HCT116 (cell line): ENCODE measurements around the gene STX1A. TPM values are rescaled to one million over a fixed set of nuclear protein-coding genes. Genes with fewer than 3 reads are reported as not detected.

Source experiments
- ATAC-seq: fragments of 200-7000 bp; cut with Tn5 transposase; 2 replicates; pipeline ENCODE4 v1.9.1; 2020; ENCODE audit warnings: mild to moderate bottlenecking, moderate library complexity
- Bru-seq: library from RNA; stranded (reverse); fragments of 400-500 nt; gene quantifications from one replicate; lab custom pipeline; 2021; lab: Mats Ljungman, UMichigan
- BruChase-seq, 2 experiments: library from RNA; stranded (reverse); fragments of 400-500 nt; gene quantifications; one replicate each; lab custom pipeline; 2021; lab: Mats Ljungman, UMichigan
- BruUV-seq: library from RNA; stranded (reverse); fragments of 400-500 nt; replicated peaks from 2 replicates; lab custom pipeline; 2021; lab: Mats Ljungman, UMichigan
- CTCF ChIA-PET: fragments of 300-600 bp; sonication (Branson Sonifier 250); formaldehyde crosslinking; loops from one replicate; lab custom pipeline; 2021; ENCODE audit warnings: antibody characterized with exemption; lab: Charles Lee
- POLR2A ChIA-PET: fragments of 300-600, 350-600 bp; sonication (Branson Sonifier 250); formaldehyde crosslinking; loops from one replicate; lab custom pipeline; 2021; ENCODE audit warnings: antibody characterized with exemption; lab: Charles Lee
- RAD21 ChIA-PET, 2 experiments: fragments of 300-600 bp; sonication (Branson Sonifier 250); formaldehyde crosslinking; loops; one replicate each; lab custom pipeline; 2023; ENCODE audit warnings: low total read pairs in 2 of 2; ENCODE audit not compliant: uncharacterized antibody in 2 of 2, unreplicated experiment in 2 of 2, low non-redundant PET in 1 of 2; lab: Charles Lee
- DNase-seq: peaks from one replicate; pipeline ENCODE4 v3.0.0-alpha.2; 2010; ENCODE audit warnings: low read depth, low spot score
- H2AFZ ChIP-seq: fragments of 200-600 bp; shearing (Covaris generic), sonication (generic); 2 replicates; pipeline ENCODE4 v1.6.1; 2017; ENCODE audit warnings: low read depth, mixed run types, mixed read lengths, antibody characterized with exemption, low read length; ENCODE audit not compliant: poor library complexity, severe bottlenecking
- H3K27ac ChIP-seq: 2 replicates; pipeline ENCODE4 v1.5.1; 2012; ENCODE audit warnings: low read depth, low read length
- H3K27me3 ChIP-seq: fragments of 200-600 bp; sonication (generic); 2 replicates; pipeline ENCODE4 v1.6.1; 2016; ENCODE audit warnings: mixed run types, low read length, mixed read lengths; ENCODE audit not compliant: insufficient read depth
- H3K36me3 ChIP-seq, 2 experiments: fragments of 200-500 bp in 1 of 2; fragments of 200-600 bp in 1 of 2; sonication (Bioruptor generic) in 1 of 2; sonication (generic) in 1 of 2; 2 replicates each; pipeline versions ENCODE4 v1.5.1 to v1.6.1; 2014 to 2016; ENCODE audit warnings: low read length in 2 of 2, inconsistent platforms in 1 of 2, mixed read lengths in 1 of 2, mixed run types in 1 of 2; ENCODE audit not compliant: insufficient read depth in 2 of 2, control insufficient read depth in 1 of 2
- H3K4me1 ChIP-seq, 2 experiments: fragments of 200-600 bp in 1 of 2; sonication (generic) in 1 of 2; 2 replicates each; pipeline versions ENCODE4 v1.5.1 to v1.6.1; 2012 to 2017; ENCODE audit warnings: low read length in 2 of 2, inconsistent platforms in 1 of 2, mild to moderate bottlenecking in 1 of 2, mixed read lengths in 1 of 2, mixed run types in 1 of 2, moderate library complexity in 1 of 2; ENCODE audit not compliant: insufficient read depth in 2 of 2, control insufficient read depth in 1 of 2
- H3K4me2 ChIP-seq: fragments of 200-600 bp; sonication (generic); 2 replicates; pipeline ENCODE4 v1.6.1; 2017; ENCODE audit warnings: mixed run types, low read length, mixed read lengths
- H3K4me3 ChIP-seq, 2 experiments: fragments of 200-600 bp in 1 of 2; sonication (generic) in 1 of 2; replicated peaks in 1 of 2; 2 replicates each; pipeline ENCODE4 v1.5.1; 2011 to 2016; ENCODE audit warnings: low read length in 2 of 2, control low read depth in 1 of 2, low read depth in 1 of 2, mild to moderate bottlenecking in 1 of 2, mixed read lengths in 1 of 2, mixed run types in 1 of 2
- H3K79me2 ChIP-seq: fragments of 200-600 bp; sonication (generic); 2 replicates; pipeline ENCODE4 v1.6.1; 2017; ENCODE audit warnings: mild to moderate bottlenecking, mixed run types, low read length, moderate library complexity, mixed read lengths; ENCODE audit not compliant: insufficient read depth
- H3K9ac ChIP-seq: fragments of 200-600 bp; sonication (generic); 2 replicates; pipeline ENCODE4 v1.6.1; 2016; ENCODE audit warnings: low read length, mixed read lengths
- H3K9me2 ChIP-seq: fragments of 200-600 bp; sonication (generic), shearing (Covaris generic); 2 replicates; pipeline ENCODE4 v1.6.1; 2017; ENCODE audit warnings: mixed run types, mild to moderate bottlenecking, moderate library complexity; ENCODE audit not compliant: insufficient read depth
- H3K9me3 ChIP-seq, 2 experiments: fragments of 200-500 bp in 1 of 2; fragments of 200-600 bp in 1 of 2; sonication (Bioruptor generic) in 1 of 2; sonication (generic) in 1 of 2; 2 replicates each; pipeline ENCODE4 v1.6.1; 2014 to 2017; ENCODE audit warnings: low read length in 2 of 2, mixed read lengths in 2 of 2, inconsistent platforms in 1 of 2, low read depth in 1 of 2, mild to moderate bottlenecking in 1 of 2, mixed run types in 1 of 2, moderate library complexity in 1 of 2; ENCODE audit not compliant: control insufficient read depth in 1 of 2, insufficient read depth in 1 of 2
- H4K20me1 ChIP-seq: fragments of 200-600 bp; sonication (generic), shearing (Covaris generic); 2 replicates; pipeline ENCODE4 v1.6.1; 2017; ENCODE audit warnings: mixed run types, mild to moderate bottlenecking, moderate library complexity; ENCODE audit not compliant: insufficient read depth
- ATF3 ChIP-seq: IDR thresholded peaks from 2 replicates; pipeline ENCODE4 v1.6.1; 2012
- CEBPB ChIP-seq: IDR thresholded peaks from 2 replicates; pipeline ENCODE4 v1.6.1; 2012; ENCODE audit warnings: low read depth
- POLR2A ChIP-seq: IDR thresholded peaks from 2 replicates; pipeline ENCODE4 v1.7.0; 2011; ENCODE audit warnings: borderline replicate concordance; ENCODE audit not compliant: insufficient read depth, insufficient read length; ENCODE audit errors: extremely low read depth
- POLR2AphosphoS5 ChIP-seq: IDR thresholded peaks from 2 replicates; pipeline ENCODE4 v1.6.1; 2011; ENCODE audit warnings: mild to moderate bottlenecking, low read depth, low read length, moderate library complexity
- SIN3A ChIP-seq: IDR thresholded peaks from 2 replicates; pipeline ENCODE4 v1.6.1; 2012; ENCODE audit warnings: low read depth
- ZFX ChIP-seq: fragments of 450-650 bp; IDR thresholded peaks from 2 replicates; pipeline ENCODE4 v1.6.1; 2017
- intact Hi-C: fragments of 100-400 bp; cut with micrococcal nuclease; formaldehyde crosslinking; loops from 2 replicates; pipeline ENCODE4 v1.10.0; 2022
- long read RNA-seq: library from polyadenylated mRNA; unstranded; transcript quantifications from one replicate; pipeline ENCODE4 v2.0.0, GENCODE V29; 2021; ENCODE audit not compliant: unreplicated experiment
- polyA plus RNA-seq: library from polyadenylated mRNA; unstranded; fragments of >200 nt; gene quantifications from 2 replicates; pipeline ENCODE4 v1.2.1, GENCODE V29; 2012; ENCODE audit warnings: missing spikeins
- total RNA-seq: library from RNA; stranded (reverse); gene quantifications from one replicate; pipeline ENCODE4 v1.2.1, GENCODE V29; 2021; ENCODE audit not compliant: unreplicated experiment

STX1A gene
- 39.4 TPM for total RNA-seq
- polyA plus RNA-seq, result 41.2 and 46.8 TPM in 2 replicates
- percentile 79 among the genes with signal in this experiment for Bru-seq, nascent RNA
- BruChase-seq, experiment 1, labeled RNA remaining after a 6-hour chase, result percentile 86 among the genes with signal in this experiment
- percentile 78 among the genes with signal in this experiment for BruChase-seq, experiment 2, labeled RNA remaining after a 2-hour chase
- long read RNA-seq, partial matches to known transcripts, result 1 of 32 reads
- long read RNA-seq, other reads (novel, unspliced or antisense), result 30 of 32 reads

- peak; percentile 81 for TF ChIP-seq POLR2AphosphoS5
- TF ChIP-seq CEBPB, result no peak
- TF ChIP-seq SIN3A, result no peak
- peak; percentile 28 for TF ChIP-seq POLR2A
- no peak for TF ChIP-seq ATF3
- peak; percentile 43; the same call in 1 of the 2 replicates for TF ChIP-seq ZFX
- peak within 1 kb of the TSS; percentile 84 for H3K4me2 ChIP-seq
- no peak within 1 kb of the TSS for H2AFZ ChIP-seq
- H3K79me2 ChIP-seq, result peaks cover 46% of the 10 kb centered on the region
- ChIA-PET CTCF (interaction anchor here (0.5 to 2.0 kb wide), 5 partner anchors 12 to 112 kb away, joined by 3 to 6 read pairs (median 5); no protein-coding TSS in a partner anchor), POLR2A (interaction anchor here (1.6 kb wide), 1 partner anchor 12 kb away, joined by 5 read pairs; no protein-coding TSS in a partner anchor), RAD21 (interaction anchor here in 1 of 2 experiments (1.4 kb wide), 1 partner anchor 12 kb away, joined by 3 read pairs; no protein-coding TSS in a partner anchor)
- ATAC-seq, result peak; percentile 62
- peak within 1 kb of the TSS; percentile 95 for H3K9ac ChIP-seq
- H3K9me2 ChIP-seq, result no peaks in the 10 kb centered on the region
- no peak for DNase-seq
- peaks cover 61 to 71% of the 10 kb centered on the region in 2 experiments for H3K4me1 ChIP-seq
- peak within 1 kb of the TSS; percentile 81 for H3K27ac ChIP-seq
- H4K20me1 ChIP-seq, result peaks cover 8% of the 10 kb centered on the region; the same call in 1 of the 2 replicates
- intact Hi-C loops, result no loop called here
- peak within 1 kb of the TSS; percentile 88 to 93 for H3K4me3 ChIP-seq
- H3K27me3 ChIP-seq, result no peaks in the 10 kb centered on the region
- no peaks in the 10 kb centered on the region for H3K9me3 ChIP-seq
- H3K36me3 ChIP-seq, result no peaks in the 10 kb centered on the region
- no TSS peak for BruUV-seq
Observed at GRCh38 chr7:73718905-73719805, at the start of gene STX1A. STX1A (minus strand) TSS chr7:73719669; CDS start chr7:73719631, 38 bp downstream.
